Esophagus squamous epithelium (tissue), 5 donors: ENCODE data around the gene FALEC. TPM values are rescaled to one million over a fixed set of nuclear protein-coding genes. Genes with fewer than 3 reads are reported as not detected.

Source experiments
- DNase-seq: peaks from one replicate; lab custom pipeline; 2025; lab: John Stamatoyannopoulos, UW
- H3K27ac ChIP-seq, 4 donors: fragments of 200-600 bp; sonication (generic); one replicate each; pipeline ENCODE4 v1.5.1; 2016 to 2019; ENCODE audit warnings: mild to moderate bottlenecking in 1 of 4
- H3K27me3 ChIP-seq, 4 donors: fragments of 200-600 bp; sonication (generic); 1 replicate in 3 of 4; 2 replicates in 1 of 4; pipeline versions ENCODE4 v1.5.1 to v1.6.0; 2017 to 2021; ENCODE audit warnings: antibody characterized with exemption in 1 of 4
- H3K36me3 ChIP-seq, 3 donors: fragments of 200-600 bp; sonication (generic); one replicate each; pipeline ENCODE4 v1.5.1; 2016 to 2019
- H3K4me1 ChIP-seq, 3 donors: fragments of 200-600 bp; sonication (generic); one replicate each; pipeline ENCODE4 v1.5.1; 2017 to 2019
- H3K4me3 ChIP-seq, 4 donors: fragments of 200-600 bp; sonication (generic); 1 replicate in 3 of 4; 2 replicates in 1 of 4; pipeline ENCODE4 v1.5.1; 2016 to 2019; ENCODE audit warnings: mild to moderate bottlenecking in 2 of 4, moderate library complexity in 1 of 4
- H3K9me3 ChIP-seq, 3 donors: fragments of 200-600 bp; sonication (generic); one replicate each; pipeline ENCODE4 v1.5.1; 2016 to 2019
- CTCF ChIP-seq, 6 experiments: fragments of 450-650 bp in 4 of 6; fragments of 200-600 bp in 2 of 6; sonication (generic) in 2 of 6; IDR thresholded peaks; one replicate each; pipeline ENCODE4 v1.5.1; 2016 to 2019; ENCODE audit warnings: antibody characterized with exemption in 6 of 6, mild to moderate bottlenecking in 4 of 6, moderate library complexity in 4 of 6
- POLR2A ChIP-seq, 4 donors: fragments of 450-650 bp; IDR thresholded peaks; one replicate each; pipeline ENCODE4 v1.6.1; 2017; ENCODE audit warnings: antibody characterized with exemption in 4 of 4, mild to moderate bottlenecking in 4 of 4, moderate library complexity in 3 of 4
- WGBS, 2 donors: methylation state at CpG; one replicate each; pipeline ENCODE4 v1.1.5; 2018; 5-methylcytosine and 5-hydroxymethylcytosine counted together
- intact Hi-C: fragments of 100-400 bp; cut with DNase I; formaldehyde crosslinking; loops from one replicate; pipeline ENCODE4 v1.15.0; 2022
- total RNA-seq, 4 donors: library from RNA; depleted of rRNA; stranded (reverse); fragments of >200 nt; gene quantifications; one replicate each; pipeline ENCODE4 v1.1.0, GENCODE V29; 2016
- donor health status: DM: yes; HTN: yes; CAD: no.

FALEC gene
- total RNA-seq, 4 donors from 2014 or later = 3.6 TPM; not detected in 3

DNA sequence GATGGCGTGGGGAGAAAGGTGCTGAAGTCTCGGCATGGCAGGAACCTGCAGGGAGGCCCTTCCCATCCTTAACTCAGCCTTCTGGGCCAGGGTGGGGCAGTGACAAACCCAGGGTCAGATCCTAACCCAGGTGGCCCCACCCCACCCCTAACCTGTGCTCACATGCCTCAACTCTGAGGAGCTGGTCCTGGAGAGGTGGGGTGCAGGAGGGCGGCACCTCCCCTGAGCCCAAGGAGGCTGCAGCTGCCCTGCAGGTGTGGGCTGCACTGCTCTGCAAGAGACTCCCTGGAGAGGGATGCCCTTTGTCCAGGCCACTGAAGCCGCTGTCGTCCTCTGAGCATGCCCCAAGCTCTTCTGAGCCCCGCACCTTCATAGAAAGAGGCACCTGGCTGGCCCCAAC is 18.4 kb downstream of the FALEC start:
- H3K27ac ChIP-seq = peak overlapping the region; percentile 49 to 90 (median 80)
- intact Hi-C loops = loop anchor here (10.0 kb wide), 1 partner anchor 69 kb away; no protein-coding TSS in a partner anchor
- WGBS, 2 donors = 61 to 67% methylated on average over 2 to 4 of the region's 6 CpGs

GRCh38 chr1:150535511-150536287 is 20.1 kb downstream of the FALEC start:
- no peaks in the 10 kb centered on the region for H3K36me3 ChIP-seq
- 84 to 86% methylated on average over 7 to 8 of the region's 14 CpGs for WGBS, 2 donors
- intact Hi-C loops = loop anchor here (10.0 kb wide), 1 partner anchor 71 kb away; no protein-coding TSS in a partner anchor
- TF ChIP-seq CTCF (IDR thresholded peaks at IDR 0.05) = no peak
- TF ChIP-seq POLR2A (IDR thresholded peaks at IDR 0.05) = no peak
- DNase-seq = no peak
- no peaks in the 10 kb centered on the region for H3K9me3 ChIP-seq
- H3K4me1 ChIP-seq = peaks cover 29 to 66% (median 35%) of the 10 kb centered on the region in 3 donors
- no peaks in the 10 kb centered on the region for H3K27me3 ChIP-seq
- no peak overlapping the region for H3K4me3 ChIP-seq
- peak overlapping the region; percentile 31 to 90 (median 80) for H3K27ac ChIP-seq

More for the DNA sequence above, 18.4 kb downstream of the FALEC start:
- no peak overlapping the region for H3K4me3 ChIP-seq
- no peak for DNase-seq
- no peaks in the 10 kb centered on the region for H3K27me3 ChIP-seq
- no peak for TF ChIP-seq POLR2A (IDR thresholded peaks at IDR 0.05)
- TF ChIP-seq CTCF (IDR thresholded peaks at IDR 0.05) = no peak
- H3K9me3 ChIP-seq = no peaks in the 10 kb centered on the region
- no peaks in the 10 kb centered on the region for H3K36me3 ChIP-seq
- H3K4me1 ChIP-seq = peaks cover 29 to 69% (median 40%) of the 10 kb centered on the region in 3 donors

DNA sequence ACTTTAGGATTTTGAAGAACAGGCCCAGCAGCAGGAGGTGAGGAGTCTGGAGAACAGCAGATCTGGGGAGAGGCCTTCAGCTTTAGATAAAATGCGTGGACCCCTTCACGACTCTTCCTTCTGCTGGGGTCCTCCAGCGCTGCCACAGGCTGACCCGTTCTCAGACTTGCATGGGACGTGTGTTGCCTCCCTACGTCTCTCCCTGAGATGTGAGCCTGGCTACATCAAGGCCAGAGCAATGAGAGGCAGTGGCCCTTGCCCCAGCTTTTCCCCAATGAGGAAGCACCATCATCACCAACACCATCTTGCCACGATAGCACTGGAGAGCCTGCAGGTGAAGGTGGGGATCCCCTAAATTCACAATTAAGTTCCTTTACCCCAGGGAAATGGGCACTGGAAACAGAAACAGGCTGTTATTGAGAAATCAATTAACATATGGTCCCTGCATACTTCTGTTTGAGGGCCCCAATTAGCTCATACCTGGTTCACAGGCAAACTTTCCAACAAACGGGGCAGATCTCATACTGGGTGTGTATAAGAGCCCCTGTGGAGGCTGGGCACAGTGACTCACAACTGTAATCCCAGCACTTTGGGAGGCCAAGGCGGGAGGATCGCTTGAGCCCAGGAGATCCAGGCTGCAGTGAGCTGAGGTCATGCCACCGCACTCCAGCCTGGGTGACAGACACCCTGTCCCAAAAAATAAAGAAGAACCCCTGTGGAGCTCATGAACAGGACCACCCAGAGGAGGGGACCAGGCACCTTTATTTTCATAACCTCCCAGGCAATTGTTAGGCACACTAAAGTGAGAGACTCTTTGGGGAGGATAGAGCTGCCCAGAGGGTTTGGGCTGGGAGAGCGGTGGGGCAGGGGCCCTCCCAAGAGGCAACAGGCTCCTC is 21.5 kb downstream of the FALEC start:
- Histone ChIP-seq H3K9me3 (no peaks in the 10 kb centered on the region), H3K27me3 (no peaks in the 10 kb centered on the region), H3K4me3 (no peak overlapping the region), H3K27ac (peak overlapping the region; percentile 68 to 90 (median 80)), H3K36me3 (no peaks in the 10 kb centered on the region), H3K4me1 (peaks cover 28 to 60% (median 35%) of the 10 kb centered on the region in 3 donors)
- no peak for DNase-seq
- WGBS, 2 donors = 66 to 93% methylated on average over 4 to 8 of the region's 12 CpGs
- TF ChIP-seq POLR2A (IDR thresholded peaks at IDR 0.05) = no peak
- TF ChIP-seq CTCF (IDR thresholded peaks at IDR 0.05) = peak in 1 of 6 experiments; percentile 5
- intact Hi-C loops = loop anchor here (10.0 kb wide), 1 partner anchor 72 kb away; no protein-coding TSS in a partner anchor

DNA sequence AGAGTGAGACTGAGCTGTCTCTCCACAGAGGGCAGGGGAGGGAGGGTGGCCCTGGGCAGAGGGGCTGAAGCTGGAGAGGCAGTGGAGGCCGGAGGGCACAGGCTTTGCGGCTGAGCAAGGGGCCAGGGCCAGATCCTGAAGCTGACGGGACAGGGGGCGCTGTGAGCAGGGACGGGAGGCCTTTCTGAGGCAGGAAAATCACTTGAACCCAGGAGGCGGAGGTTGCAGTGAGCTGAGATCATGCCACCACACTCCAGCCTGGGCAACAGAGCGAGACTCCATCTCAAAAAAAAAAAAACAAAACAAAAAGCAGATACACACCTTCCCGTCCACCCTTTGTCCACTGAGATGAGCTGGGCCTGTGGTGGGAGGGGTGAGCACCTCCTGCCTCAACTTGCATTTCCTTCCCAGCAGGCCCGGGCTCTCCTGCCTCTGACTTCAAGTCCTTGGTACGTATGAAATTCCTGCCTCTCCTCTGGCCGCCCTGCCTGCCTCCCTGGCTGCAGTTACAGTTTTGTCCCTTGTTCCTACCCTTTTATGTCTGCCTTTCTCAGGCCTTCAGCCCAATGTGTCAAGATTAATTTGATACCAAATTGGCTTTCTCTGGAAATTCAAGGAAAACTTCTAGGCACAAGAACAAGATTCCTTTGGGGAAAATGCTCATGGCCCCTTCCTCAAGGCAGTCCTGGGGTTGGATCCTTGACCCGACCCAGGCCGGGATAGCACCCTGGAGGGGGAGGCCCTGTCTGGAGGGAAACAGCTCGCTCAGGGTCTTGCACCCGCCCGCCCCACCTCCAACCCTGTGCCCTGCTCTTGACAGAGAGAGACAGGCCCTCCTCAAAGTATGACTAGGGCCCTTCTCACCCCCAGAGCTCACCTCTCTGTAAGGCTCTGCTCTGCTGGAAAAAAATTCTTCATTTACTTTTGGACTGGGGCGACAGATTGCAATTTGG is 22.5 kb downstream of the FALEC start:
- H3K4me3 ChIP-seq = no peak overlapping the region
- peak overlapping the region; percentile 68 to 90 (median 80) for H3K27ac ChIP-seq
- no peaks in the 10 kb centered on the region for H3K36me3 ChIP-seq
- no peak for TF ChIP-seq POLR2A (IDR thresholded peaks at IDR 0.05)
- TF ChIP-seq CTCF (IDR thresholded peaks at IDR 0.05) = peak in 1 of 6 experiments; percentile 2
- WGBS, 2 donors = 46 to 76% methylated on average over 12 to 14 of the region's 17 CpGs
- H3K9me3 ChIP-seq = no peaks in the 10 kb centered on the region
- H3K27me3 ChIP-seq = no peaks in the 10 kb centered on the region
- DNase-seq = no peak
- intact Hi-C loops = loop anchor here (10.0 kb wide), 1 partner anchor 73 kb away; no protein-coding TSS in a partner anchor
- H3K4me1 ChIP-seq = peaks cover 18 to 51% (median 28%) of the 10 kb centered on the region in 3 donors
